Breast epithelium (tissue), 3 donors: Measurements from ENCODE around the gene SHROOM1.

Source experiments
- POLR2A ChIP-seq: fragments of 450-650 bp; IDR thresholded peaks from one replicate; pipeline ENCODE4 v1.6.1; 2016; ENCODE audit warnings: antibody characterized with exemption, mild to moderate bottlenecking, moderate library complexity
- TF ChIP-seq, protein P1 (sequence below), 3 donors: fragments of 450-650 bp; IDR thresholded peaks; one replicate each; pipeline ENCODE4 v1.5.1; 2016 to 2017; ENCODE audit warnings: antibody characterized with exemption in 3 of 3, mild to moderate bottlenecking in 3 of 3, moderate library complexity in 3 of 3

DNA sequence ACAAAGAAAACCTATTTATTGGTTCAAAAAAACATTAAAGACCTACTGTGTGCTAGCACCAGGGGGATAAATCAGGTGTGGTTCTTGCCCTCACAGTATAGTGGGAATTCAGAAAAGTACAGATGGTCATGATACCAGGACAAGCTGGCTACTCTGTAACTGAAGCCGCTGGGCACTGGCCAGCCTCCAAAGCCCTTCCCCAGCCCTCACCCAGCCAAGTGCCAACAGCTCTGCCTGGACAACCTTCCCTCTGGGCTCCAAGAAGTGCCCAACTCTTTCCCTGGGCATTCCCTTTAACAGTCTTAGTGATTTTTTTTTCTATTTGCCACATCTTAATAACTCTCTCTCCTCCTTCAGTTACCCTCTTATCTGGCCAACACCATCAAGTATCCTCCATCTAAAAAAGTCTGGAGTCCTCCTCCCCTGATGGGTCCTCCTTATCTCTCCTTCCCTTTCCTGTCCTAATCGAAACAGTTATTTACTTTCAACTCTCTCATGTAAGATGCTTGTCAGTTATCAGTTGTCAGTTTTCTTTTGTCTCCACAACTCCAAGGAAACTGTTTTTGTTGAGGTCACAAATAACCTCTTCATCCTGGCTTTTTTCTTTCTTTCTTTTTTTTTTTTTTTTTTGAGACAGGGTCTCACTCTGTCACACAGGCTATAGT lies 40.1 kb downstream of the SHROOM1 start:
- TF ChIP-seq, protein P1, sequence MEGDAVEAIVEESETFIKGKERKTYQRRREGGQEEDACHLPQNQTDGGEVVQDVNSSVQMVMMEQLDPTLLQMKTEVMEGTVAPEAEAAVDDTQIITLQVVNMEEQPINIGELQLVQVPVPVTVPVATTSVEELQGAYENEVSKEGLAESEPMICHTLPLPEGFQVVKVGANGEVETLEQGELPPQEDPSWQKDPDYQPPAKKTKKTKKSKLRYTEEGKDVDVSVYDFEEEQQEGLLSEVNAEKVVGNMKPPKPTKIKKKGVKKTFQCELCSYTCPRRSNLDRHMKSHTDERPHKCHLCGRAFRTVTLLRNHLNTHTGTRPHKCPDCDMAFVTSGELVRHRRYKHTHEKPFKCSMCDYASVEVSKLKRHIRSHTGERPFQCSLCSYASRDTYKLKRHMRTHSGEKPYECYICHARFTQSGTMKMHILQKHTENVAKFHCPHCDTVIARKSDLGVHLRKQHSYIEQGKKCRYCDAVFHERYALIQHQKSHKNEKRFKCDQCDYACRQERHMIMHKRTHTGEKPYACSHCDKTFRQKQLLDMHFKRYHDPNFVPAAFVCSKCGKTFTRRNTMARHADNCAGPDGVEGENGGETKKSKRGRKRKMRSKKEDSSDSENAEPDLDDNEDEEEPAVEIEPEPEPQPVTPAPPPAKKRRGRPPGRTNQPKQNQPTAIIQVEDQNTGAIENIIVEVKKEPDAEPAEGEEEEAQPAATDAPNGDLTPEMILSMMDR (IDR thresholded peaks at IDR 0.05), result no peak
- TF ChIP-seq POLR2A, result no peak
